BJ (cell line): ENCODE data around the gene CIBAR2. TPM values are rescaled to one million over a fixed set of nuclear protein-coding genes. Genes with fewer than 3 reads are reported as not detected.
"Not testable (repeated sequence)": the region's sequence is repeated elsewhere in the genome, so short reads cannot be mapped to it uniquely, and the experiment has no call there.

ENCODE experiments used
- CTCF ChIA-PET: fragments of 350-600 bp; formaldehyde crosslinking; extraction: SDS; loops from one replicate; lab custom pipeline; 2021; ENCODE audit warnings: antibody characterized with exemption, inconsistent platforms; lab: Yijun Ruan, JAX
- POLR2A ChIA-PET: fragments of 300-600 bp; sonication (Branson Sonifier 250); formaldehyde crosslinking; extraction: SDS; loops from one replicate; lab custom pipeline; 2021; ENCODE audit warnings: antibody characterized with exemption; lab: Charles Lee
- DNase-seq: peaks from one replicate; pipeline ENCODE4 v3.0.0-alpha.2; 2011; ENCODE audit warnings: low read depth
- H3K27me3 ChIP-seq: 2 replicates; pipeline ENCODE4 v1.6.0; 2011; ENCODE audit warnings: low read length; ENCODE audit not compliant: control insufficient read depth, insufficient read depth
- H3K36me3 ChIP-seq: 2 replicates; pipeline ENCODE4 v1.5.1; 2011; ENCODE audit warnings: low read length; ENCODE audit not compliant: control insufficient read depth, insufficient read depth
- H3K4me3 ChIP-seq: 2 replicates; pipeline ENCODE4 v1.5.1; 2011; ENCODE audit warnings: low read depth, mild to moderate bottlenecking, control low read depth, low read length
- CTCF ChIP-seq: IDR thresholded peaks from 2 replicates; pipeline ENCODE4 v1.5.1; 2011; ENCODE audit warnings: low read depth, mild to moderate bottlenecking, control low read depth, inconsistent platforms, low read length, moderate library complexity; ENCODE audit not compliant: insufficient read depth
- polyA plus RNA-seq: library from polyadenylated mRNA; depleted of rRNA; stranded (reverse); fragments of >200 nt; gene quantifications from 2 replicates; pipeline ENCODE4 v1.2.3, GENCODE V29; 2011

Gene CIBAR2
- polyA plus RNA-seq, 1 experiment, result 0.05 TPM

- ChIA-PET POLR2A (interaction anchor here (0.7 kb wide), 2 partner anchors 10 to 502 kb away, joined by 3 to 25 read pairs; no protein-coding TSS in a partner anchor), CTCF (interaction anchor here (1.5 to 2.1 kb wide), 3 partner anchors 9 to 28 kb away, joined by 4 to 11 read pairs (median 7); partner anchors contain the start of gene KIAA0513)
- Histone ChIP-seq H3K4me3 (peak overlapping the region; percentile 10), H3K36me3 (no peaks in the 10 kb centered on the region), H3K27me3 (no peaks in the 10 kb centered on the region)
- no peak for DNase-seq
- TF ChIP-seq CTCF, result no peak
Measured at GRCh38 chr16:85054948-85055492, 57.3 kb downstream of the CIBAR2 start.

DNA sequence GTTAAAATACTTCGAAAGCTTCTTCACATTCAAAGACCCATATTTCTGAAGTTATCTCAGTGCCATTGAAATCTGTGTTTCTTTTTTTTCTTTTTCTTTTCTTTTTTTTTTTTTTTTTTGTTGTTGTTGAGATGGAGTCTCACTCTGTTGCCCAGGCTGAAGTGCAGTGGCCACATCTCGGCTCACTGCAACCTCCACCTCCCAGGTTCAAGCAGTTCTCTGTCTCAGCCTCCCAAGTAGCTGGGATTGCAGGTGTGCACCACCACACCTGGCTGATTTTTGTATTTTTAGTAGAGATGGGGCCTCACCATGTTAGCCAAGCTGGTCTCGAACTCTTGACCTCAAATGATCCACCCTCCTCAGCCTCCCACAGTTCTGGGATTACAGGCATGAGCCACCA is 58.0 kb downstream of the CIBAR2 start:
- H3K27me3 ChIP-seq, H3K4me3 ChIP-seq, DNase-seq, H3K36me3 ChIP-seq, CTCF ChIA-PET: not testable (repeated sequence)
- POLR2A ChIA-PET, result interaction anchor here (0.7 kb wide), 1 partner anchor 11 kb away, joined by 25 read pairs; no protein-coding TSS in a partner anchor

DNA sequence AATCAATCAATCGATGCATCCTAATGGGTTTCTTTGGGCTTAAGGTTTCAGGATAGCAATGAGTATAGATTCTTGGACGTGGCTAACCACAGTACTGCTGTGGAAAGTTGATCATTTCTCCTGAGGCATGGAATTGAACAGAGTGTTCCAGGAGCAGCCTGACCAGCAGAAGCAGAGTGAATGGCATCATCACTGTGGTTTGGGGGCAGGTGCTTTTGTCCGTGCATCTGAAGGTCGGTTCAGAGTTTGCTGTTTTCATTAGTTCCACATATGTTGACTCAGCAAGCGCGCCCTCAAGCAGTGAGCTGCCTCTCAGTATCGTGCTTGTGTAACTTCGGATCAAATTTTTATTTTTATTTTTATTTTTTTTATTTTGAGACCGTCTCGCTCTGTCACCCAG is 59.7 kb downstream of the CIBAR2 start:
- no peaks in the 10 kb centered on the region for H3K36me3 ChIP-seq

DNA sequence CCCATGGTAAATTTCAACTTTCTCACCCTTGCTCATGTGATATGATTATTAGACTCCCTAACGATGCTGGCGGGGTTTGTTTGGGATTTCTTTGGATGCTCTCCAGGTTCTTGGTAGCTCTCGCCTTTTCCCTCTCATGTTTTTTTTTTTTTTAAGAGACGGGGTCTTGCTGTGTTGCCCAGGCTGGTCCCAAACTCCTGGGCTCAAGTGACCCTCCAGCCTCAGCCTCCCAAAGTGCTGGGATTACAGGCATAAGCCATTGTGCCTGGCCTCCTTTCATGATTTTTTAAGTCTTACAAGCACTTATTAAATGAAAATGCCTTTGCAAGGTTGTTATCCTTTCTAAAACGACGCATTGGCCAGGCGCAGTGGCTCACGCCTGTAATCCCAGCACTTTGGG is 60.6 kb downstream of the CIBAR2 start:
- CTCF ChIA-PET, result interaction anchor here (0.6 kb wide), 1 partner anchor 210 kb away, joined by 3 read pairs; no protein-coding TSS in a partner anchor
- Histone ChIP-seq H3K36me3 (no peaks in the 10 kb centered on the region), H3K4me3 (no peak overlapping the region), H3K27me3 (no peaks in the 10 kb centered on the region)
- no peak for DNase-seq
- no peak for TF ChIP-seq CTCF
- POLR2A ChIA-PET, result no interaction called here

More for the DNA sequence above, 59.7 kb downstream of the CIBAR2 start:
- Histone ChIP-seq H3K27me3 (no peaks in the 10 kb centered on the region), H3K4me3 (no peak overlapping the region)
- CTCF ChIA-PET, result no interaction called here
- DNase-seq, result no peak
- no peak for TF ChIP-seq CTCF
- POLR2A ChIA-PET, result no interaction called here

DNA sequence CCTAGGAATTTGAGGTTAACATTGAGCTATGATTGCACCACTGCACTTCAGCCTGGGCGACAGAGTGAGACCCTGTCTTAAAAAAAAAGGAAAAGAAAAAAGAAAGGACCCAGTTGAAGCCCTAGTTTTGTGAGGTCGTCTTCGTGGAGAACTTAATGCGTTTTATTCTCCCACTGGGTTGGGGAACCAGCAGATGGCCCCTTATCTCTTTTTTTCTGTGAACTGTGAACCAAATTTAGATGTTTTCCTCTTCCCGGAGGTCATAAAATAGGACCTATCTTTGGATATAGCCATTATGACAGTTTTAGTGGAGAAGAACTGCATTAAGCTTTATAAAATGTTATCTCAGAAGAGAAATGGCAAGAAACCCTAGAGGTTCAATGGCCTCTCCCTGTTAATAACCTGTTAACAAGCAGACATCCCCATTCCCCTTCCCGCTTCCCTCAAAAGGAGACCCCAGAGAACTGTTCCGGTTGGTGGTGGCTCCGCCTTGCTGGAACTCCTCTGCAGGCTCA is 61.1 kb downstream of the CIBAR2 start:
- no peak overlapping the region for H3K4me3 ChIP-seq
- CTCF ChIA-PET, result interaction anchor here (0.6 to 1.1 kb wide), 2 partner anchors 22 to 210 kb away, joined by 3 read pairs; no protein-coding TSS in a partner anchor
- POLR2A ChIA-PET, result no interaction called here
- no peaks in the 10 kb centered on the region for H3K36me3 ChIP-seq
- TF ChIP-seq CTCF, result no peak
- H3K27me3 ChIP-seq, result no peaks in the 10 kb centered on the region
- DNase-seq, result no peak
